GM19238 (cell line): Measurements from ENCODE around the gene EPHA3.
"Not testable (repeated sequence)": the region's sequence is repeated elsewhere in the genome, so short reads cannot be mapped to it uniquely, and the experiment has no call there.

Experiments used
- DNase-seq: peaks from one replicate; pipeline ENCODE4 v3.0.0; 2011; ENCODE audit warnings: low spot score; ENCODE audit not compliant: insufficient read length

EPHA3 gene

DNA sequence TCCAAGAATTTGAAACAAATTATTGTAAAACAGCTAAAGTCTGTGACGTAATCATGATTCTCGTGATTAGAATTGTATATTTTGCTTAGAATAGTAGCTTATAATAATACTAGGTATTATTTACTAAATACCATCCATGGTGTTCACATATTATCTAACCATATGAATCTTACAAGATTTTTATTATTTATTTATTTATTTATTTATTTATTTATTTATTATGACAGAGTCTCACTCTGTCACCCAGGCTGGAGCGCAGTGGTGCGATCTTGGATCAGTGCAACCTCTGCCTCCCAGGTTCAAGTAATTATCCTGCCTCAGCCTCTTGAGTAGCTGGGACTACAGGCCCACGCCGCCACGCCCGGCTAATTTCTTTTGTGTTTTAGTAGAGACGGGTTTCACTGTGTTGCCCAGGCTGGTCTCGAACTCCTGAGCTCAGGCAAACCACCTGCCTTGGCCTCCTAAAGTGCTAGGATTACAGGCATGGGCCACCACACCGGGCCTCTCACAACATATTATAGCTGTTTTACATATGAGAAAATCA lies 173.5 kb downstream of the EPHA3 start:
- DNase-seq = no peak

DNA sequence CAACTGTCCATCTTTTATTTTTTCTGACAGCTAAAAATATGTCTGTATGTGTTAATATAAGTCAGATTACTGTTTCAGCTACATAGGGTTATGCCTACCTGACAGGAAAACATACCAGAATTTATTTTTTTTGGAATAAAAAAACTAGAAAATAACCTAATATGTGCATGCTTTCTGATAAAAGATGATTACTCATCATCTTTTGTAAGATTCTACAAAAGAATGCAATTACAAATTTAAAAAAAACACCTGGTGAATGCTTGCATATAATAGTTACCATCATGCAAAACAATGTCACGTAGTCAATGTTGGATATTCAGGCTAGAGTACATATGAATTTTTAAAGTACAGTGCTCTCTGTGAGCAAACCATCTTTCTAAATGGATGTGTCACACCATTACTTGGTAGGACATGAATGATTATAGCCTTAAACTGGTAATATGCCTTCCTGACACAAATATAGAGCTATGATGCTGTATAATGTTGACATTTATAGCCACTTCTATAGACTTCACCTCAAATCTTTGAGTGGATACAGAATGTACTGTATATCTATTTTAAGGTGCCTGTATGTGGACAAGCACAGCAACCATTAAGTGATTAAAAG lies 180.6 kb downstream of the EPHA3 start:
- no peak for DNase-seq

DNA sequence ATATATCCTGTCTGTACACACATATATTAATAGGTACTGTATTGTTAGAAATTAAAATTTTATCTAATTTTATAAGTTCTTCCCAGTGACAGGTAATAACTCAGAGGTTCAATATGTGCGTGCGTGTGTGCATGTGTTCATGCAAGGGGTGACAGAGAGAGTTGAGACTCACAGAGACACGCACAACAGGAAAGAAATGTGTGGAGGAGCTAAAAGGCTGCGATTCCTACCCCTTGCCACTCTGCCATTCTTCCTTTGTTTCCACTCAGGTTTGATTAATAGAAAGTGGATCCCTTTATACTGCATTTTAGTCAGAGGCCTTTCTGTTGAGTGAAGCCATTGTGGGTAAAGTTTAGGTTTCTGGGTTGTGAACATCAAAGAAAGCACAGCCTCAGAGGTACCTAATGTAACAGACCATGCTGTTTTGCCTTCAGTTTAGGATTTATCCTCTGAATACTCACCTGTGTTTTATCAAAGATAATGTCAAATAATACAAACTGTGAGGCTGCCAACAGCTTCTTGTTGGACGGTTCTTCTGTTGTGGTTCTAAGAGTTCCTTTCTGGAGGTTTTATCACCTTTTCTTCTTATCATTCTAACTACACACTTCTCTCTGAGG lies 182.3 kb downstream of the EPHA3 start:
- no peak for DNase-seq

DNA sequence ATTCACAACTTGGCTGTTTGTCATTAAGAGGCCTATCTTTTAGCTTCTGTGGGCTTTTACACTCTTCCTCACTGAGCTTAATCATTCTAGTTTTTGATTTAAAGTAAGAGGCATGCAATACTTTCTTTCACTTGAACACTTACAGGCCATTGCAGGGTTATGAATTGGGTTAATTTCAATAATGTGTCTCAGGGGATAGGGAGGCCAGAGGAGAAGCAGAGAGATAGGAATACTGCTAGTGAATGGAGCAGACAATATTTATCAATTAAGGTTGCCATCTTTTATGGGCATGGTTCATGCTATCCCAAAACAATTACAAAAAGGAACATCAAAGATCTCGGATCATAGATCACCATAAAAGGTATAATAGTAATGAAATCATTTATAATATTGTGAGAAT lies 189.8 kb downstream of the EPHA3 start:
- DNase-seq = no peak

DNA sequence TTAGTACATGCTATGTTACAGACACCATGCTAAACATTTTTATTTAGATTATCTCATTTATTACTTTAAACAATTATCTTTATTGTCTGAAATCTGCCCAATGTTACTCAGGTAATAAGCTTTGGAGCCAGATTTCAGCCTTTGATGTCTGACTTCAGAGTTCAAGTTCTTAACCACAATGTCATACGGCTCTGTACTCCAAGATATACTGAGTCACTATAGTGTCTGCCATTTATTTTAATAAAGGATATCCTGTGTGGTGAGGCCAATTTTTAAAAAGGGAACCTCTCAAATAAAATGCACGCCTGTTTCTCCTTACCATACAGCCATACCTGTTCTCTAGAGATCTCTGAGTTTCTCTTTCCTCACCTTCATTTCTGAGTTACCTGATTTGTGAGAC lies 193.1 kb downstream of the EPHA3 start:
- no peak for DNase-seq

DNA sequence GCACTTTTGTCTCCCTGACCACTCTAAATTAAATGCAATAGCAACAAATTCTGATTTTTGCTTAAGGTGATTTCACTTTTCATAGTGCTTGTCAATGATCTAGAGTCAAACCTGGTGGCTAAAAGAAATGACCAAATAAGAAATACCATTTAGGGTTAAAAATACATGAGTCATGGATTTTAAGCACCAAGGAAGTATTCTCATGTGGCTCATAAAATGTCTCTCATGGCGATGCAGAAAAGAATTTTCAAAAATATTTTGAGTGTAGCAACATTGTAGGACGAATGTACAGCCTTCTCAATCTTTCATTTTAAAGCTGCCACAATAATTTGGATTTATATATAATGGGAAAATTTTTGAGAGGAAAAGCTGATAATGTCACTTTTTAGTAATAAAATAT lies 193.6 kb downstream of the EPHA3 start:
- DNase-seq = no peak

DNA sequence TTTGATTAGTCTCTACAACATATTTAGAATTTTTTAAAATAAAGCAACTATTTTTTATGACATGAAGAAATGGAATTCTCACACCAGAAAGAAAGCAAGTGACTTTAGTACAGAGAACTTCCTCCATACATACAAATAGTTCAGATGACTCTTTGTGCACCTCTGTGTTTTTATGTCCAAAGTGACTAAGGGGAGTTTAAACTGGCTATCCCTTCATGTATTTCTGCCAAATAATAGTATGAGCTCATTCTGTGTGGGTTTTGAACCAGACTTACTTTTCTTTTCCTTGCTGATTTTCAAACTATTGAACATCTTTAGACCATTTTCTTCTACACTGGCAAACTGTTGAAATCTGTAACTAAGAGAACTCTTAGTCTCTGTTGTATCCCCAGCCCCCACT lies 196.3 kb downstream of the EPHA3 start:
- no peak for DNase-seq

DNA sequence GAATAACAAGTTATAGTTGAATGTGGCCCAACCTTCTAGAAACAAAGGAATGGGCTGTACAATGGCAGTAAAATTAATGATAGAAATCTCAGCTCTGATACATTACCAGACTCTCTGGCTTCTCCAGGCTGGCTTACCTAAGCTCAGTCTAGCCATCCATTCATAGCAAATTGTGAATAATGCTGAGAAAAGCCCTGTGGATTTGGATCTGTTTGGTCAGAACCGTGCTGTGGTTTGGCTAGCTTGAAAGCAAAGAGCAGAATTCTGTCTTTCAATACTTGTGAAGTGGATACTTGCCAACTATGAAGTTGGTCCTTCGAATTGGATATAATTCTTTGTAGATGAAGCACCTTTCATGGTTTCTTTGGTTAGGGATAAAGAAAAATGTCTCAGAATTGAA lies 199.1 kb downstream of the EPHA3 start:
- no peak for DNase-seq

DNA sequence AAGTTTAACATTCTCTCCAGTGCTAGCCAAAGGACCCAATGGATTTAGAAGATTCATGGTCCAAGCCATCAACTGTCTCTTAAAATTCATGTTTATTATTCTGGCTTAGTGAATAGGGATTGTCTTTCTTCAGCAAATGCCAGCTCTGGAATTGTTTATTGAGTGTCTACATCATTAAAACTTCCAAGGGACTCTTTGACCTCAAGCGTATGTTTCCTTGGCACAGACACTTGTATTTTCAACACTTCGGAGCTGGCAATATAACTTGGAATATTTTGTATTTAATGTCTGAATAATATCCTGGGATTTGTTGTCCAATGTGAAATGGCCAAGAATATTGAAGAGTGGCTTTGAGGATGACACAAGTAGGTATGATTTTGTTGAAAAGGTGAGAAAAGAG lies 204.2 kb downstream of the EPHA3 start:
- no peak for DNase-seq

DNA sequence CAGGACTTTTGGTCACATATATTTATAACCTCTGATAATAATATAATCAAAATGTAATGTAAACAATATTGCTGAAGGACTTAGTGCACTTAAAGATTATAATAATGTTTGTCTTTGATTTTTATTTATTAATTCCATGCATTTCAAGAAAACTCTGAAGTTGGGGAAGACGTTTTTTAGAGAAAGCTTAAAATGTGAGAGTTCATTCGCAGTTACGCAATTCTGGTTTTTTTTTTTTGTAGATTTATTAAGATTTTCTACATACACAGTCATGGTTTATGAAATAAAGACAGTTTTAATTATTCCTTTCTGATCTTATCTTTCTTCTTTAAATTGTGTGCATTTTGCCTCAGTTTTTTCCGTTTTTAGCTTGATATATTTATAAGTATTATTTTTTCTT lies 204.7 kb downstream of the EPHA3 start:
- no peak for DNase-seq

DNA sequence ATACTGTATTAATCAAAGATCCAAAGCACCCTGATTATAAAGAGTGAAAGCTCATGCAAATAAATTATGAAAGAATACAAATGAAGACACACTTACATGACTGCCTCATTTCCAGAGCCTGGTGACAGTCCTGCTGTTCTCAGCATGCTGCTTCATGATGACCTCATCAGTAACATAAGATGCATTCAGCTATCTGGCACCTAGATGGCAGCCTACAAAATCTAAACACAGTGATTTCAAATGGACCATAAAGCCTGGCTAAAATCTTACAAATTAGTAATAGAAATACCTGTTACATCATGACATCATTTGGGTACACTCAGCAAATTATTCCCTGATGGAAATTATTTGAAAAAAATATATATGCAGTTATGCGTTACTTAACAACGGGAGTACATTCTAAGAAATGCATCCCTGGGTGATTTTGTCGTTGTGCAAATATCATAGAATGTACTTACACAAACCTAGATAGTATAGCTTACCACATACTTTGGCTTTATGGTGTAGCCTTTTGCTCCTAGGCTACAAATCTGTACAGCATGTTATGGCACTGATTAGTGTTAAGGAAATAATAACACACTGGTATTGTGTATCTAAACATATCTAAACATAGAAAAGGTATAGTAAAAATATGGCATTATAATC lies 207.2 kb downstream of the EPHA3 start:
- DNase-seq = no peak

DNA sequence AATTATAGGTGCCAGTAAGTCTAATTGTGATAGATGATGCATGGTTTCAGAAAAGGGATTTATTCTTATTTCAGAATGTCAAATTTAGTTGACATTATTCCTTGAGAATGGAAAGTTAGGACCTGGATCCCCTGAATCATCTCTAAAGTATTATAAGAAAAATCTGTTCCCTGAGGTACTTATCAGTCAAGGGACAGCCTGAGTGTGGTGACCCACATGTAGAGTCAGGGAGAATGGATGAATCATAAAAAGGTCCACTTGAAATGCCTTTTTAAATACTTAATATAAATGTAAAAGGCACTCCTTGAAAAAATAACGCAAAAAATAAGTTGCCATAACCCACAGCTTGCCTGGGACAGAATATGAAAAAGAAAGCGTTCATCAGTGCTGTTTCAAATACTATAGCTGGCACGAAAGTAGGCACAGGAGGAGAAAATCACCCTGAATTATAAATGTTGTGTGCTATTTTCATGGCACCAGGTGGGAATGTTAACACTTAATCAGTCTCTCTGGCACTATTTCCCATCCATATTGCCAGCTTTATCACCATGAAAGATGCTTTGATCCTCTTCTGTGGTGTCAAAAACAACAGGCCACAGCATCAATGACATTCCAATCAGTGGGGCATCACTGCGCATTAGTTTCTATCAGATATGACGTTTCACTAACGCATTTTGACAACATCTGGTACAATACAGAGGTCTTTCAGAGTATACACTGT lies 208.5 kb downstream of the EPHA3 start:
- DNase-seq = no peak

DNA sequence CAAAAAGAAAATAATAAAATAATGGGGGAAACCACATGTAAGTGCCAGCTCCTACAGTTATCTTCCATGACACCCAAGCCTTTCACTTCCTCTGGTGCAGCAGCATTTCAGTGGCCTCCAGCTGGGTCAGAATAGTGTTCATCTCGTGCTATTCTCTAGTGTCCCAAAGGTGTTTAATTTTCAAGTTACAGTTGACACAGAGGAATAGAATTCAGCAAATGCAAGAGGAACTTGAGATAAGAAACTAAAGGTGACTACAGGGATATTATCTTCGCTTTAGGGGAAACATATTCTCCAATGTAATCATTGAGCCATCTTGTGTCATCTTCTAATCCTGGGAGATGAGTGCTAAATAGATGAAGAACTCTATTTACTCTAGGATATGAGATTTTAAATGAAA lies 212.8 kb downstream of the EPHA3 start:
- no peak for DNase-seq

DNA sequence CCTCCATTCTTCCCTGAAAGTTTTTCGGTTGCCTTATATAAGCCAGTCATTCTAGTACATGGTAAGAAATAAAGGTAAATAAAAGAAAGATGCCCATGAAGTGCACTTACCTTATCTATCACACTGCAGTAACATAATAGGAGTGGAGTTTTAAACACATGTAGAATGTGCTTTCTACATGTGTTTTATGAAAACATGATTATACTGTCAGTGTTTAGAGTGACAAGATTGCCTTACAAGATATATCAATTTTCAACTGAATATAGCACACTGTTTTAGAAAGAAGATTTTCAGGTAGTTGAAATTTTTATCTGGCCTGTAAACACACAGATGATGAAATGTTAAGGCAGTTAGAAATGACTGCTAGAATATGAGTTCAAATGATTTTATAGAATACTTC lies 219.6 kb downstream of the EPHA3 start:
- DNase-seq = no peak

DNA sequence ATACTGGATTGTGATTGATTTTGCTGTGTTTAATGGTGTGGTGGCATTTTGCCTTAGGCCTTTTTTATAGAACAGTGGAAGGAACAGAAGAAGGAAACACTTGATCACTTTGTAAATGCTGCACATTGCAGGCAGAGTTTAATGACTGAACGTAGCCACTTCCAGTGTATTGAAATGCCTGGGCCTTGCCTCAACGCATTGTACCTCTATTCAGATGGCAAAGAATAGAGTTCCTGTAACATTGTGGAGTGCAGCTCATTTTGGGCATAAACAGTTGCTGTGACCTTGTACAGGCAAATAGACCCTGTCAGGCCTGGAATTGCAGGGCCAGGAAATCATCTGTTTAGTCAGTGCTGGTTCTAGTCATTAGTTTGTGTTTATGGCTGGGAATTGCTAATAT lies 225.0 kb downstream of the EPHA3 start:
- DNase-seq = no peak

DNA sequence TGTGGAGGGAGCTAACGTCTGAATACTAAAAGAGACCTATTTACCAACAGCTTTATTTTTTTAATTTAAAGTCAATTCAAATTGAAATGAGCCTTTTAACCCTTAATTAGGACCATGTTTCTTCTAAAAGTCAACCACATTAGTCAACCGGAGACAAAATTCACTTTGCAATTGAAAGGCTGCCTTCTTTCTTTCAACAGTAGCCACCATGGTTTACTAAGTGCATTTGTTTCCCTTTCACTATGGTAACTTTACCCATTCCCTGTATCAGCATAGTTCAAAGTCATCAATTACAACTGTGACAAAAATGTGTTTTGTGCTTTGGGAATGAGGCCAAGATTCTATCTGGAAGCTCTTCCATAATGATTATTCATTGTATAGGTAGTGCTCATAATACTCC lies 225.4 kb downstream of the EPHA3 start:
- DNase-seq = no peak

DNA sequence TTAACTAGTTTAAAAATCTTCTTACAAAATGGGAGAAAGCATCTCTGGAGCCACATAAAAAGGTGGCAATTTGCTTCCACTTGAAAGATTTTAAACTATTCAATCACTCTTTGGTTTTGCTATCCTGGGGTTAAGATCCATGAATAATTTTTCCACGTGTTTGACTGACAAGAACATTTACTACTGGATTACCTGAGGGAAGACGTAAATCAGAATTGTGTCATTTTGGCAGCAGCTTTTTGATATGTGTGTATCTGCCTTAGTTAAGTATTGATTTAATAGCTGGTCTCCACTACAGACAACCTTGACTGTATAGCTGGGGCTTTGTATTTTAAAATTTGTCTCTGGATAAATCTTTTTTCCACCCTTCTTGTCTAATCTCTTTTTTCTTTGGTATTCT lies 228.3 kb downstream of the EPHA3 start:
- DNase-seq = no peak

DNA sequence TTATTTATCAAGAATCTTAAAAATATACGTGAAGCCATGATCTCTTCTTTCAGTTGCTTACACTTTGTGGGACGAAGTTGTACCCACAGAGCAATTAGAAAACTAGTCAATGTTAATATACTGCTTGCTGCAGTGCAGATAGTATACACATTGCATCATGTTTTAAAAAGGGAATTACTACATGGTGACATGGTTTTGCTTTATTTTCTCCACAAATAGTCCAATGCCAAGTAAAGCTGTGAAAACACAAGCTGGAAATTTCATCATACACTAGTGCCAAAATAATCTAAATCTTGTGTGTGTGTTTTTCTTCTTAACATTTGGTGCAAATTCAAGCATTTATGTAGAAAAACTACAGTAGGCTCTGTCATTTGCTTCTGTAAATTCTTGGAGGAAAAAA lies 233.0 kb downstream of the EPHA3 start:
- DNase-seq = no peak

DNA sequence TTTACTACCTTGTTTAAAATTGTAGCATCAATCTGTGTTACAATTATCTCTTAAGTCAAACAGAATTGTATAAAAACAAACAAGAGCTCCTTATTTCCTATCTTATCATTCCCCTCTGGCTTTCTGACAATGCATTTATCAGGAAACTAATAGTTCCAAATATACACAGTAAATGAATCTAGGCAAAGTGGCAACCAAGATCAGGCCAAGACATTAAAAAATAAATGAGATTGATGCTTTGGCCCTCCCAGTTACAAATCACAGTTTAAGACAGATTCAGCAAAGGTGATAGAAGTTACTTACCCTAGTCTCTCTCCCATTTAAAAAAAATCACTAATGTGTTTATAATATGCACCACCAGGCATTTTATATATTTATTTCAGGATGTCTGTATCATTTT lies 236.7 kb downstream of the EPHA3 start:
- no peak for DNase-seq

DNA sequence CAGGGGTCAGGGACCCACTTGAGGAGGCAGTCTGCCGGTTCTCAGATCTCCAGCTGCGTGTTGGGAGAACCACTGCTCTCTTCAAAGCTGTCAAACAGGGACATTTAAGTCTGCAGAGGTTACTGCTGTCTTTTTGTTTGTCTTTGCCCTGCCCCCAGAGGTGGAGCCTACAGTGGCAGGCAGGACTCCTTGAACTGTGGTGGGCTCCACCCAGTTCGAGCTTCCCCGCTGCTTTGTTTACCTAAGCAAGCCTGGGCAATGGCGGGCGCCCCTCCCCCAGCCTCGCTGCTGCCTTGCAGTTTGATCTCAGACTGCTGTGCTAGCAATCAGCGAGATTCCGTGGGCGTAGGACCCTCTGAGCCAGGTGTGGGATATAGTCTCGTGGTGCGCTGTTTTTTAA lies 243.5 kb downstream of the EPHA3 start:
- DNase-seq = not testable (repeated sequence)

DNA sequence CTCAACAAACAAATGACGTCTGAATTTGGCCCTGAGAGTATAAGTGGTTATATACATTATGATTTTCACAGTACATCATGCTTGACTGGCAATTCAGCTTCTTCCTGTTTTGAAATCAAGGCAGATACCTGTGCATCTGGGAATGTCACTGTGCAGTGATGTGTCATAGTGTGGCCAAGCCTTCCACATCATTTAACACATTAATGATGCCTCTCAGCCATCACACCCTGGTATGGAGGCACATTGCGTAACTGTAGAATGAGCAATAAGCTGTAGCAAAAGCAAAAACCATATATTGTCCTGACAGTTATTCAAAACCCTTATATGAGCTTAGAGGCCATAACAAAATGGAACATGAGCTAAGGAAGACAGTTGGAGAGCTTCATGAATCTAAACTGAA lies 246.0 kb downstream of the EPHA3 start:
- DNase-seq = no peak

DNA sequence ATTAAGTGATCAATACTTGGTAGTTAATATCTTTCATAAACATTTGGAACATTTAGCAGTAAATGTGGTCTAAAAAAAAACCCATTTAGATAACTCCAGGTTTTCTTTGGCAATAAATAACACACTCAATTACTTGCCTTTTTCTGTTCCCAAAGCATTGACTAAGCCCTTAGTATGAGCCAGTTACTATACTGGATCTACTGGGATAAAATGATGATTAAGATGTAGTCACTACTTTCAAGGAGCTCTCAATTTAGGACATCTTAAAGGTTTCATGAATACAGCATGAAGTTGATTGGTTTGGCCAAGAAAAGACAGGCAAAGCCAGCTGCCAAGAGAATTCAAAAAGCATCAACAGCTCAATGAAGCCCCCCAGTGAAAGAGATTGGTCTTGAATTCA lies 250.9 kb downstream of the EPHA3 start:
- DNase-seq = no peak
